ENCODE results near the gene RYR2. TPM values are rescaled to one million over a fixed set of nuclear protein-coding genes. Genes with fewer than 3 reads are reported as not detected.
A peak's percentile ranks its signal among the peaks of the same experiment; 100 is the strongest.

Gene RYR2
- total and polyA plus RNA-seq, 2 of the 8 experiments (the other 6 are each of a cell fraction or from before 2014, with no cell fraction given) = 1.3 to 4.4 TPM

GRCh38 chr1:237565236-237565635 lies 523.3 kb downstream of the RYR2 start:
- Histone ChIP-seq H3K18ac (ENCODE audit: extremely low read depth, low read length) (no peak overlapping the region), H3K36me3 (ENCODE audit: control insufficient read depth in 2 of 4, insufficient read depth in 4 of 4, low read length in 3 of 4) (no peaks in the 10 kb centered on the region), H3K9ac (replicated peaks in 1 of 4; ENCODE audit: extremely low read depth in 1 of 4, low read depth in 3 of 4, low read length in 3 of 4) (no peak overlapping the region), H4K20me1 (replicated peaks in 1 of 2; ENCODE audit: control insufficient read depth in 1 of 2, insufficient read depth in 2 of 2, low read length in 2 of 2) (no peaks in the 10 kb centered on the region), H2BK12ac (ENCODE audit: low read depth, low read length) (no peak overlapping the region; the same call in 1 of the 2 replicates), H3K4me2 (ENCODE audit: insufficient read depth in 1 of 2, low read depth in 2 of 2, low read length in 2 of 2) (no peak overlapping the region), H2AK5ac (ENCODE audit: low read depth, low read length) (no peak overlapping the region), H2BK20ac (ENCODE audit: low read length) (no peak overlapping the region), H3K23me2 (ENCODE audit: low read depth, low read length) (no peaks in the 10 kb centered on the region), H2BK15ac (ENCODE audit: low read length) (no peak overlapping the region), H3K9me3 (ENCODE audit: insufficient read depth in 2 of 2, low read depth in 1 of 2, low read length in 1 of 2) (no peaks in the 10 kb centered on the region), H4K8ac (ENCODE audit: extremely low read depth, insufficient read depth, low read length) (no peak overlapping the region), H2BK5ac (ENCODE audit: low read depth, low read length) (peak overlapping the region; percentile 7; the same call in 1 of the 2 replicates), H3K27ac (ENCODE audit: low read depth, low read length) (no peak overlapping the region), H3K4me3 (ENCODE audit: extremely low read depth in 1 of 4, insufficient read depth in 2 of 4, low read depth in 3 of 4, low read length in 4 of 4) (no peak overlapping the region), H3K14ac (ENCODE audit: insufficient read length) (no peak overlapping the region), H3K4ac (replicated peaks; ENCODE audit: insufficient read length, low read depth, low read length) (no peak overlapping the region), H4K91ac (replicated peaks; ENCODE audit: insufficient read length, low read length) (no peak overlapping the region), H3K4me1 (replicated peaks in 1 of 4; ENCODE audit: control insufficient read depth in 3 of 4, insufficient read depth in 4 of 4, low read length in 3 of 4) (no peaks in the 10 kb centered on the region), H2AFZ (ENCODE audit: low read length) (no peak overlapping the region), H3K56ac (replicated peaks; ENCODE audit: insufficient read length, low read depth, low read length) (no peak overlapping the region), H3K79me1 (ENCODE audit: low read depth, low read length) (no peaks in the 10 kb centered on the region), H2BK120ac (replicated peaks; ENCODE audit: low read depth, low read length) (no peak overlapping the region), H3K23ac (ENCODE audit: insufficient read length) (no peak overlapping the region), H3K27me3 (replicated peaks in 1 of 4; ENCODE audit: control insufficient read depth in 3 of 4, extremely low read depth in 1 of 4, insufficient read depth in 3 of 4, low read length in 3 of 4) (no peaks in the 10 kb centered on the region), H3K79me2 (ENCODE audit: control insufficient read depth in 1 of 2, insufficient read depth in 2 of 2, low read length in 2 of 2) (no peaks in the 10 kb centered on the region), H4K5ac (ENCODE audit: insufficient read length, low read depth, low read length) (no peak overlapping the region)
- FAIRE-seq (no peak), DNase-seq (ENCODE audit: low read depth in 1 of 2, low spot score in 2 of 2) (no peak)
- CTCF ChIA-PET (ENCODE audit: partially characterized antibody) = interaction anchor here (0.7 kb wide), 1 partner anchor 234 kb away, joined by 3 read pairs; no protein-coding TSS in a partner anchor
- TF ChIP-seq ATF3 (IDR thresholded peaks at IDR 0.05; ENCODE audit: insufficient read depth, low read depth, low read length) = no peak
- 77% methylated on average over 6 of the region's 7 CpGs; no CpG with 5 or more reads in 1 of the 2 experiments for WGBS, 2 experiments (ENCODE audit: extremely low coverage in 1 of 2, insufficient coverage in 1 of 2, insufficient read length in 1 of 2, insufficient replicate concordance in 2 of 2, low coverage in 1 of 2, low lambda C conversion rate in 2 of 2, missing lambda C conversion rate in 1 of 2)
- POLR2A ChIA-PET (ENCODE audit: partially characterized antibody) = no interaction called here
